CD1c-positive myeloid dendritic cell (primary cell): ENCODE data around the gene KLK3.
"Not testable (repeated sequence)": the region's sequence is repeated elsewhere in the genome, so short reads cannot be mapped to it uniquely, and the experiment has no call there.

Experiments
- DNase-seq: peaks from one replicate; pipeline ENCODE4 v3.0.0-alpha.2; 2016; ENCODE audit errors: extremely low spot score

The KLK3 gene

DNA sequence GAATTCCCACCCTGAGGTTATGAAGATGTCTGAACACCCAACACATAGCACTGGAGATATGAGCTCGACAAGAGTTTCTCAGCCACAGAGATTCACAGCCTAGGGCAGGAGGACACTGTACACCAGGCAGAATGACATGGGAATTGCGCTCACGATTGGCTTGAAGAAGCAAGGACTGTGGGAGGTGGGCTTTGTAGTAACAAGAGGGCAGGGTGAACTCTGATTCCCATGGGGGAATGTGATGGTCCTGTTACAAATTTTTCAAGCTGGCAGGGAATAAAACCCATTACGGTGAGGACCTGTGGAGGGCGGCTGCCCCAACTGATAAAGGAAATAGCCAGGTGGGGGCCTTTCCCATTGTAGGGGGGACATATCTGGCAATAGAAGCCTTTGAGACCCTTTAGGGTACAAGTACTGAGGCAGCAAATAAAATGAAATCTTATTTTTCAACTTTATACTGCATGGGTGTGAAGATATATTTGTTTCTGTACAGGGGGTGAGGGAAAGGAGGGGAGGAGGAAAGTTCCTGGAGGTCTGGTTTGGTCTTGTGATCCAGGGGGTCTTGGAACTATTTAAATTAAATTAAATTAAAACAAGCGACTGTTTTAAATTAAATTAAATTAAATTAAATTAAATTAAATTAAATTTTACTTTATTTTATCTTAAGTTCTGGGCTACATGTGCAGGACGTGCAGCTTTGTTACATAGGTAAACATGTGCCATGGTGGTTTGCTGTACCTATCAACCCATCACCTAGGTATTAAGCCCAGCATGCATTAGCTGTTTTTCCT is 7.0 kb downstream of the KLK3 start:
- no peak for DNase-seq

- DNase-seq, result no peak
Observed at GRCh38 chr19:50869479-50869878, 14.8 kb downstream of the KLK3 start.

- DNase-seq, result no peak
Observed at GRCh38 chr19:50870417-50871089, 15.8 kb downstream of the KLK3 start.

DNA sequence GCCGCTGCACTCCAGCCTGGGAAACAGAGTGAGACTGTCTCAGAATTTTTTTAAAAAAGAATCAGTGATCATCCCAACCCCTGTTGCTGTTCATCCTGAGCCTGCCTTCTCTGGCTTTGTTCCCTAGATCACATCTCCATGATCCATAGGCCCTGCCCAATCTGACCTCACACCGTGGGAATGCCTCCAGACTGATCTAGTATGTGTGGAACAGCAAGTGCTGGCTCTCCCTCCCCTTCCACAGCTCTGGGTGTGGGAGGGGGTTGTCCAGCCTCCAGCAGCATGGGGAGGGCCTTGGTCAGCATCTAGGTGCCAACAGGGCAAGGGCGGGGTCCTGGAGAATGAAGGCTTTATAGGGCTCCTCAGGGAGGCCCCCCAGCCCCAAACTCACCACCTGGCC is 18.3 kb downstream of the KLK3 start, which contains the start of gene KLK2:
TSS of gene KLK2 (plus strand) at position 384 of the 400 bp plus-strand sequence. CDS start 35 bp downstream, outside the sequence.
- DNase-seq, result no peak

- DNase-seq, result no peak
Observed at GRCh38 chr19:50874211-50874610, 19.5 kb downstream of the KLK3 start.

GRCh38 chr19:50875795-50876422 is 21.2 kb downstream of the KLK3 start:
- DNase-seq, result no peak

- no peak for DNase-seq
Observed at GRCh38 chr19:50876456-50876855, 21.7 kb downstream of the KLK3 start.

DNA sequence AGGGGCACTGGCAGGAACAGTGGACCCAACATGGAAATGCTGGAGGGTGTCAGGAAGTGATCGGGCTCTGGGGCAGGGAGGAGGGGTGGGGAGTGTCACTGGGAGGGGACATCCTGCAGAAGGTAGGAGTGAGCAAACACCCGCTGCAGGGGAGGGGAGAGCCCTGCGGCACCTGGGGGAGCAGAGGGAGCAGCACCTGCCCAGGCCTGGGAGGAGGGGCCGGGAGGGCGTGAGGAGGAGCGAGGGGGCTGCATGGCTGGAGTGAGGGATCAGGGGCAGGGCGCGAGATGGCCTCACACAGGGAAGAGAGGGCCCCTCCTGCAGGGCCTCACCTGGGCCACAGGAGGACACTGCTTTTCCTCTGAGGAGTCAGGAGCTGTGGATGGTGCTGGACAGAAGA is 22.6 kb downstream of the KLK3 start:
- DNase-seq, result no peak

- no peak for DNase-seq
Observed at GRCh38 chr19:50878851-50879250, 24.1 kb downstream of the KLK3 start.

DNA sequence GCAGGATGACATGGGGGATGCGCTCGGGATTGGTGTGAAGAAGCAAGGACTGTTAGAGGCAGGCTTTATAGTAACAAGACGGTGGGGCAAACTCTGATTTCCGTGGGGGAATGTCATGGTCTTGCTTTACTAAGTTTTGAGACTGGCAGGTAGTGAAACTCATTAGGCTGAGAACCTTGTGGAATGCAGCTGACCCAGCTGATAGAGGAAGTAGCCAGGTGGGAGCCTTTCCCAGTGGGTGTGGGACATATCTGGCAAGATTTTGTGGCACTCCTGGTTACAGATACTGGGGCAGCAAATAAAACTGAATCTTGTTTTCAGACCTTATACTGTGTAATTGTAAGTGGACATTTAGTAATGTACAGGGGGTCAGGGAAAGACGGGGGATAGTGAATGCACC is 25.5 kb downstream of the KLK3 start:
- DNase-seq, result no peak

DNA sequence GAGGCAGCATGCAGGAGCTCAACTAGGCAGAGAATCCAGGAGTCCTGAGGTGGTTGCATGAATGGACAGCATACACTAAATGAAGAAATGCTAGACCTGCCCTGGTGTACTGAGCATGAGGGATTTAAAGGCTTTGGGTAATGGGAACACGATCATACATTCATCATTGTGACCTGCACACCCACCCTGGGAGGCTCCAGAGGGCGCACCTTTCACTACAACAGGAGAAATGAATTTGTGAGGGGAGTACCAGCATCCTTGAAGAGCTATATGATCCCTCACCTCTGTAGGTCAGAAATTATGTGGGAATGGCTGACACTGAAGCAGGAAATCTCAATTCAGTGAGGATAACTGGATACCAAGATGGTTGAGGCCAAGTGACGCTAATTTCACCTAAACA is 27.5 kb downstream of the KLK3 start:
- DNase-seq, result no peak

DNA sequence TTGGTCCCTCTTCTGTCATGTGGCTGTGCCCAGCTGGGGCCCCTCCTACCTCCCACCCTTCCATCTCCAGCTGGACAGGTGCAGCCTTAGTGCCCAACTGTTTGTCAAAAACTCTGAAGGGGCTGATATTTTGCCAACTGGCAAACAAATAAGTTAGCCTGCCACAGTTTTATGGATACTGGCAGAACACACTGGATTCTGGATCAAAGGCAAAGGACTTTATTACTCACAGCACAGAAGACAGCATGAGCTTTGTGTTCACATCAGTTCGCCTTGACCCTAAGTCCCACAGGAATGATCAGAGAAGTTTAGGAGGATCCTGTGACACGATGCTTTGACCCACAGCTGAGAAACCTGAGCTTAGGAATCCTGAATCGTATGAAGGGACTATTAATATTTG is 34.9 kb downstream of the KLK3 start:
- DNase-seq, result no peak

DNA sequence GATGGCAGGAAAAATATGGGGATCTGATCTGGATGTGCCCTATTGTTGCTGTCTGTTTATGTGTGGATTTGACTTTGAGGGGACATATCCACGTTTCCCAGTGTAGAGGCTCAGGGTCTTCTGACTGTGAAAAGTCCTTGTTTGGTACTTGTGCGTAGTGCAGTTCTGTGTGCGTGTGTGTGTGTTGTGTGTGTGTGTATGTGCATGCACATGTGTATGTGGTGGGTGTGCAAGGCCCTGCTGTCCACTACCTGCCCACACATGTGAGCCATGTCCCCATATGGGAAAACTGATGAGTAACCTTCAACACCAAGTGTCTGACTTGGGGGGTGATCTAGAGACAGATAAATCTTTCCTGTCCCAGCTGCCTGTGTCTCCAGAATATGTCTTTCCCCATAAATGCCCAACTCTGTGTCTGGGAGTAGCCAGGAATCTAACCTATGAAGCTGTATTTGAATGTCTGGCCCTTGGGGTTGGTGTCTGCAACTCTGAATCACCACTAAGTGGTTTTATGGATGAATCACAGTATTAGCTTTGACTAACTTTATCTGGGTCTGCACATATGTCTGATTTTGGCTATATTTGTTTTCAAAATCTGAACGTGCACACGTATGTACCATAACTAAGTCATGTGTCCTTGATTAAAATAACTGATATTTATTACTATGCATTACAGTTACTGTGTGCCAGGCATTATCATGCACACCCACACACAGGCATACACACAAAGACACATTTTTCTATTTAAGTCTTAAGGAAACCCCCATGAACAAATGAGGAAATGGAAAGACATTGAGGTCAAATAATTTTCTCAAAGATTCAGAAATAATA is 35.9 kb downstream of the KLK3 start:
- no peak for DNase-seq

- no peak for DNase-seq
Observed at GRCh38 chr19:50891253-50891625, 36.5 kb downstream of the KLK3 start.

GRCh38 chr19:50893047-50893736 is 38.5 kb downstream of the KLK3 start:
- DNase-seq, result no peak

- no peak for DNase-seq
Observed at GRCh38 chr19:50894478-50895356, 40.0 kb downstream of the KLK3 start.

GRCh38 chr19:50896089-50896590 is 41.4 kb downstream of the KLK3 start:
- DNase-seq, result not testable (repeated sequence)

DNA sequence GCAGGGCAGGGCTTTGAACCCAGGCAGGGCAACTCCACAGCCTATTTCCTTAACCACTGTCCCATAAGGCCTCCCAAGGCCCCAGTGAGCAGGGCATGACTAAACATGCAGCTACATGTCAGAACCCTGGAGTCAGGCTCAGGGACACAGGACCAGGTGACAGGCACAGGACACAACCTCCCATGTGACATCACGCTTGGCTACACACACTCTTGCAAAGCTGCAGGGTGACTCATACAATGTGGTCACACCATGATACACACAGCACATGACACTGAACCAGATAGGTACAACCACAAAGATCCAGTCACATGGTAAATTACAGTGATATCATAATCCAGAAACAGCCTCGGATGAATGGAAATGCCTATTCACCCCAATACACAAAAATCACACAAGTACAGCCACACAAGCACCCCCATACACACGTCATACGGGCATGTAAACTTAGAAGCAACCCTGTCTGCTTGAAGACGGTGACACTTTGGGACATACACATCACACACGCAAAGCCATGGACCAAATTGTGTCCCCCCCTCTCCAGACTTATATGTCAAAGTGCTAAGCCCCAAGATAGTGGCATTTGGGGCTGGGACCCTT is 42.0 kb downstream of the KLK3 start:
- peak; percentile 46 for DNase-seq

DNA sequence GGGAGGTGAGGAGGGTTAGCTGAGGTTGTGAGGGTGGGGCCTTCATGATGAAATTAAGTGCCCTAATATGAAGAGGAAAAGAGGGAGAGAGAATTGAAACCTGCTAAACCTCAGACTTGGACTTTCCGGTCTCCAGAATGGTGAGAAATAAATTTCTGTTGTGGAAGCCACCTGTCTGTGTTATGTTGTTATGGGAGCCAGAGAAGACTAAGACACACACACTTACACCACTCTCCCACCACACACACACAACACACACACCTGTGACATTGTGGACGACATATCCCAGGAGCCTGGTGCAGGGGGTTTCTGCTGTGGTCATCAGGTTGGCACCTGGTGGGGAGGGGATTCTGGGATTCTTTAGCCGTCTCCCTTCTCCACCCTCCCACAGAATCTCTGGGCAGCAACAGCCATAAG is 42.5 kb downstream of the KLK3 start:
- no peak for DNase-seq

GRCh38 chr19:50897612-50898011 is 42.9 kb downstream of the KLK3 start:
- no peak for DNase-seq
